LNCaP clone FGC (cell line): Measurements from ENCODE around the gene BMPR1A.

Experiments
- DNase-seq: peaks from one replicate; pipeline ENCODE4 v3.0.0-alpha.2; 2011; ENCODE audit warnings: low read depth
- H3K4me3 ChIP-seq: 2 replicates; pipeline ENCODE4 v1.5.1; 2011; ENCODE audit warnings: mild to moderate bottlenecking, low read depth, low read length, control low read depth
- CTCF ChIP-seq: IDR thresholded peaks from 2 replicates; pipeline ENCODE4 v1.5.1; 2012; ENCODE audit warnings: mild to moderate bottlenecking; ENCODE audit not compliant: control insufficient read depth, insufficient read depth; ENCODE audit errors: extremely low read depth

Gene BMPR1A

GRCh38 chr10:86967481-86967941 lies 211.1 kb downstream of the BMPR1A start:
- DNase-seq, result no peak
- no peak for TF ChIP-seq CTCF
- H3K4me3 ChIP-seq, result no peak overlapping the region

- H3K4me3 ChIP-seq, result no peak within 1 kb of the TSS
- TF ChIP-seq CTCF, result no peak
- no peak for DNase-seq
Measured at GRCh38 chr10:86968271-86968993, 212.0 kb downstream of the BMPR1A start, which contains the start of gene ADIRF. Gene ADIRF, plus strand, starts transcription at chr10:86968482. Its CDS starts 63 bp downstream, at chr10:86968545.

- no peak for DNase-seq
- TF ChIP-seq CTCF, result no peak
- H3K4me3 ChIP-seq, result no peak overlapping the region
Measured at GRCh38 chr10:86968994-86969355, 212.6 kb downstream of the BMPR1A start.

GRCh38 chr10:86969421-86970041 lies 213.1 kb downstream of the BMPR1A start:
- H3K4me3 ChIP-seq, result no peak overlapping the region
- TF ChIP-seq CTCF, result no peak
- no peak for DNase-seq

- no peak overlapping the region for H3K4me3 ChIP-seq
- no peak for TF ChIP-seq CTCF
- no peak for DNase-seq
Measured at GRCh38 chr10:86970162-86970981, 214.0 kb downstream of the BMPR1A start.

- no peak for TF ChIP-seq CTCF
- no peak overlapping the region for H3K4me3 ChIP-seq
- DNase-seq, result no peak
Measured at GRCh38 chr10:86970982-86971231, 214.5 kb downstream of the BMPR1A start.
